ENCODE measurements around the gene IPO13. TPM values are rescaled to one million over a fixed set of nuclear protein-coding genes. Genes with fewer than 3 reads are reported as not detected.

IPO13 gene
- total and polyA plus RNA-seq, 2 donors (not counting 1 experiment from before 2014, with no cell fraction given), result 12.8 to 18.5 TPM

- Histone ChIP-seq H3K4me1 (ENCODE audit: control insufficient read depth, extremely low read depth, insufficient read depth, low read length) (no peaks in the 10 kb centered on the region), H3K4me3 (replicated peaks in 1 of 4; ENCODE audit: control extremely low read depth in 1 of 4, insufficient read depth in 1 of 4, low read depth in 3 of 4, low read length in 4 of 4) (no peak overlapping the region), H4K20me1 (ENCODE audit: control insufficient read depth, extremely low read depth, insufficient read depth, low read length) (no peaks in the 10 kb centered on the region), H3K27me3 (ENCODE audit: control insufficient read depth, insufficient read depth, low read length) (no peaks in the 10 kb centered on the region), H3K79me2 (ENCODE audit: control insufficient read depth, insufficient read depth, low read length) (peaks cover 4% of the 10 kb centered on the region), H3K9ac (ENCODE audit: insufficient read depth, low read length) (no peak overlapping the region), H2AFZ (ENCODE audit: low read length) (no peak overlapping the region), H3K27ac (ENCODE audit: insufficient read depth, low read length) (no peak overlapping the region), H3K4me2 (ENCODE audit: extremely low read depth, insufficient read depth, low read length) (no peak overlapping the region), H3K36me3 (ENCODE audit: control insufficient read depth, insufficient read depth, low read length) (peaks cover 12% of the 10 kb centered on the region), H3K9me3 (ENCODE audit: control insufficient read depth, insufficient read depth, low read depth, low read length) (no peaks in the 10 kb centered on the region)
- DNase-seq (ENCODE audit: low read depth in 2 of 2), result no peak
- TF ChIP-seq, protein P1, sequence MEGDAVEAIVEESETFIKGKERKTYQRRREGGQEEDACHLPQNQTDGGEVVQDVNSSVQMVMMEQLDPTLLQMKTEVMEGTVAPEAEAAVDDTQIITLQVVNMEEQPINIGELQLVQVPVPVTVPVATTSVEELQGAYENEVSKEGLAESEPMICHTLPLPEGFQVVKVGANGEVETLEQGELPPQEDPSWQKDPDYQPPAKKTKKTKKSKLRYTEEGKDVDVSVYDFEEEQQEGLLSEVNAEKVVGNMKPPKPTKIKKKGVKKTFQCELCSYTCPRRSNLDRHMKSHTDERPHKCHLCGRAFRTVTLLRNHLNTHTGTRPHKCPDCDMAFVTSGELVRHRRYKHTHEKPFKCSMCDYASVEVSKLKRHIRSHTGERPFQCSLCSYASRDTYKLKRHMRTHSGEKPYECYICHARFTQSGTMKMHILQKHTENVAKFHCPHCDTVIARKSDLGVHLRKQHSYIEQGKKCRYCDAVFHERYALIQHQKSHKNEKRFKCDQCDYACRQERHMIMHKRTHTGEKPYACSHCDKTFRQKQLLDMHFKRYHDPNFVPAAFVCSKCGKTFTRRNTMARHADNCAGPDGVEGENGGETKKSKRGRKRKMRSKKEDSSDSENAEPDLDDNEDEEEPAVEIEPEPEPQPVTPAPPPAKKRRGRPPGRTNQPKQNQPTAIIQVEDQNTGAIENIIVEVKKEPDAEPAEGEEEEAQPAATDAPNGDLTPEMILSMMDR (conservative IDR thresholded peaks at IDR 0.05 in 1 of 2, IDR thresholded peaks at IDR 0.05 in 1 of 2; ENCODE audit: low read depth in 1 of 2, low read length in 2 of 2), result no peak
- no peak for TF ChIP-seq EZH2 (IDR thresholded peaks at IDR 0.05; ENCODE audit: low read length, missing control alignments)
These were observed 7.3 kb downstream of the IPO13 start for GRCh38 chr1:43954036-43954435.

GRCh38 chr1:43956234-43956633 lies 9.5 kb downstream of the IPO13 start:
- Histone ChIP-seq H3K4me1 (ENCODE audit: control insufficient read depth, extremely low read depth, insufficient read depth, low read length) (no peaks in the 10 kb centered on the region), H3K4me2 (ENCODE audit: extremely low read depth, insufficient read depth, low read length) (no peak overlapping the region), H4K20me1 (ENCODE audit: control insufficient read depth, extremely low read depth, insufficient read depth, low read length) (no peaks in the 10 kb centered on the region), H3K27ac (ENCODE audit: insufficient read depth, low read length) (no peak overlapping the region), H3K79me2 (ENCODE audit: control insufficient read depth, insufficient read depth, low read length) (peaks cover 2% of the 10 kb centered on the region), H3K9me3 (ENCODE audit: control insufficient read depth, insufficient read depth, low read depth, low read length) (no peaks in the 10 kb centered on the region), H3K36me3 (ENCODE audit: control insufficient read depth, insufficient read depth, low read length) (peaks cover 13% of the 10 kb centered on the region), H3K4me3 (replicated peaks in 1 of 4; ENCODE audit: control extremely low read depth in 1 of 4, insufficient read depth in 1 of 4, low read depth in 3 of 4, low read length in 4 of 4) (no peak overlapping the region), H2AFZ (ENCODE audit: low read length) (no peak overlapping the region), H3K27me3 (ENCODE audit: control insufficient read depth, insufficient read depth, low read length) (no peaks in the 10 kb centered on the region), H3K9ac (ENCODE audit: insufficient read depth, low read length) (no peak overlapping the region)
- TF ChIP-seq, protein P1 (conservative IDR thresholded peaks at IDR 0.05 in 1 of 2, IDR thresholded peaks at IDR 0.05 in 1 of 2; ENCODE audit: low read depth in 1 of 2, low read length in 2 of 2), result no peak
- TF ChIP-seq EZH2 (IDR thresholded peaks at IDR 0.05; ENCODE audit: low read length, missing control alignments), result no peak
- DNase-seq (ENCODE audit: low read depth in 2 of 2), result no peak

- Histone ChIP-seq H3K27me3 (ENCODE audit: control insufficient read depth, insufficient read depth, low read length) (no peaks in the 10 kb centered on the region), H3K4me2 (ENCODE audit: extremely low read depth, insufficient read depth, low read length) (no peak overlapping the region), H3K79me2 (ENCODE audit: control insufficient read depth, insufficient read depth, low read length) (peaks cover 2% of the 10 kb centered on the region), H4K20me1 (ENCODE audit: control insufficient read depth, extremely low read depth, insufficient read depth, low read length) (no peaks in the 10 kb centered on the region), H3K4me3 (replicated peaks in 1 of 4; ENCODE audit: control extremely low read depth in 1 of 4, insufficient read depth in 1 of 4, low read depth in 3 of 4, low read length in 4 of 4) (no peak overlapping the region), H2AFZ (ENCODE audit: low read length) (no peak overlapping the region), H3K4me1 (ENCODE audit: control insufficient read depth, extremely low read depth, insufficient read depth, low read length) (no peaks in the 10 kb centered on the region), H3K27ac (ENCODE audit: insufficient read depth, low read length) (no peak overlapping the region), H3K36me3 (ENCODE audit: control insufficient read depth, insufficient read depth, low read length) (peaks cover 15% of the 10 kb centered on the region), H3K9ac (ENCODE audit: insufficient read depth, low read length) (no peak overlapping the region), H3K9me3 (ENCODE audit: control insufficient read depth, insufficient read depth, low read depth, low read length) (no peaks in the 10 kb centered on the region)
- DNase-seq (ENCODE audit: low read depth in 2 of 2), result no peak
- no peak for TF ChIP-seq EZH2 (IDR thresholded peaks at IDR 0.05; ENCODE audit: low read length, missing control alignments)
These were observed 10.8 kb downstream of the IPO13 start for GRCh38 chr1:43957407-43958040.
